Measurements from ENCODE around the gene CTIF.

GRCh38 chr18:48761582-48761981, 222.8 kb downstream of the CTIF start:
- TF ChIP-seq EP300 (IDR thresholded peaks at IDR 0.05) (no peak), POLR2AphosphoS5 (IDR thresholded peaks at IDR 0.05) (no peak), POLR2A (IDR thresholded peaks at IDR 0.05) (no peak)
- TF ChIP-seq, protein P1, sequence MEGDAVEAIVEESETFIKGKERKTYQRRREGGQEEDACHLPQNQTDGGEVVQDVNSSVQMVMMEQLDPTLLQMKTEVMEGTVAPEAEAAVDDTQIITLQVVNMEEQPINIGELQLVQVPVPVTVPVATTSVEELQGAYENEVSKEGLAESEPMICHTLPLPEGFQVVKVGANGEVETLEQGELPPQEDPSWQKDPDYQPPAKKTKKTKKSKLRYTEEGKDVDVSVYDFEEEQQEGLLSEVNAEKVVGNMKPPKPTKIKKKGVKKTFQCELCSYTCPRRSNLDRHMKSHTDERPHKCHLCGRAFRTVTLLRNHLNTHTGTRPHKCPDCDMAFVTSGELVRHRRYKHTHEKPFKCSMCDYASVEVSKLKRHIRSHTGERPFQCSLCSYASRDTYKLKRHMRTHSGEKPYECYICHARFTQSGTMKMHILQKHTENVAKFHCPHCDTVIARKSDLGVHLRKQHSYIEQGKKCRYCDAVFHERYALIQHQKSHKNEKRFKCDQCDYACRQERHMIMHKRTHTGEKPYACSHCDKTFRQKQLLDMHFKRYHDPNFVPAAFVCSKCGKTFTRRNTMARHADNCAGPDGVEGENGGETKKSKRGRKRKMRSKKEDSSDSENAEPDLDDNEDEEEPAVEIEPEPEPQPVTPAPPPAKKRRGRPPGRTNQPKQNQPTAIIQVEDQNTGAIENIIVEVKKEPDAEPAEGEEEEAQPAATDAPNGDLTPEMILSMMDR (IDR thresholded peaks at IDR 0.05): no peak
